IPS-18a (cell line): Measurements from ENCODE around the gene PTPN18.

Experiments
- H3K27ac ChIP-seq: one replicate; pipeline ENCODE4 v1.5.1; 2013; ENCODE audit warnings: low read length
- H3K27me3 ChIP-seq: one replicate; pipeline ENCODE4 v1.6.1; 2013; ENCODE audit warnings: mild to moderate bottlenecking, low read length; ENCODE audit not compliant: control insufficient read depth, insufficient read depth
- H3K36me3 ChIP-seq: one replicate; pipeline ENCODE4 v1.6.1; 2013; ENCODE audit warnings: low read depth, low read length; ENCODE audit not compliant: control insufficient read depth
- H3K4me1 ChIP-seq: one replicate; pipeline ENCODE4 v1.6.1; 2013; ENCODE audit warnings: low read depth, low read length; ENCODE audit not compliant: control insufficient read depth
- H3K4me3 ChIP-seq: one replicate; pipeline ENCODE4 v1.5.1; 2013; ENCODE audit warnings: low read length
- H3K9ac ChIP-seq: one replicate; pipeline ENCODE4 v1.6.1; 2013; ENCODE audit warnings: mild to moderate bottlenecking, low read length, moderate library complexity
- H3K9me3 ChIP-seq: one replicate; pipeline ENCODE4 v1.6.1; 2013; ENCODE audit warnings: low read depth, low read length; ENCODE audit not compliant: control insufficient read depth

The PTPN18 gene

GRCh38 chr2:130355578-130356431 is at the start of gene PTPN18:
PTPN18 (plus strand) TSS chr2:130356056; CDS start chr2:130356108, 52 bp downstream.
- Histone ChIP-seq H3K27ac (no peak within 1 kb of the TSS), H3K9me3 (no peaks in the 10 kb centered on the region), H3K36me3 (no peaks in the 10 kb centered on the region), H3K27me3 (peaks cover 31% of the 10 kb centered on the region), H3K9ac (no peak within 1 kb of the TSS), H3K4me1 (no peaks in the 10 kb centered on the region), H3K4me3 (peak within 1 kb of the TSS; percentile 64)

GRCh38 chr2:130307850-130308249 is 48.0 kb upstream of the PTPN18 start:
- Histone ChIP-seq H3K9me3 (no peaks in the 10 kb centered on the region), H3K36me3 (no peaks in the 10 kb centered on the region), H3K9ac (no peak overlapping the region), H3K27ac (no peak overlapping the region), H3K4me3 (no peak overlapping the region), H3K27me3 (no peaks in the 10 kb centered on the region), H3K4me1 (no peaks in the 10 kb centered on the region)

DNA sequence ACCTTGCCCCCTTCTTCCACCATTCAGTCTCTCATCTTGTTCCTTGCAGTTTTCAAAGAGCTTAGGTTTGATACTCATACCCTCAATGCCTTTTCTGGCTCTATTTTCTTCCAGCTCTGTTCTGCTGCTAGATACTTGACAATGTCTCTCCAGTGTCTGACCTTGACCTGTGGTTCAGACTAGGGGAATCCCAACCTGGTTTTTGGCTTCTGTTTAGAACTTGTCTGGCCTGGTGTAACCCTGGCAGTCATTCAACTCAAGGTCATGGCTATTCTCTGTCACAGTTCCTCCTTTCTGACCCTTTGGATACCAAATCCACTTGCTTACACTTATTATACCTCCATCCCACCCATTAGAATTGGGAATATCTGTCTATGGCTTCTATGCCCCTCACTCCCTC is 45.0 kb upstream of the PTPN18 start:
- Histone ChIP-seq H3K27ac (no peak overlapping the region), H3K36me3 (no peaks in the 10 kb centered on the region), H3K4me1 (no peaks in the 10 kb centered on the region), H3K9me3 (no peaks in the 10 kb centered on the region), H3K27me3 (no peaks in the 10 kb centered on the region), H3K9ac (no peak overlapping the region), H3K4me3 (no peak overlapping the region)

DNA sequence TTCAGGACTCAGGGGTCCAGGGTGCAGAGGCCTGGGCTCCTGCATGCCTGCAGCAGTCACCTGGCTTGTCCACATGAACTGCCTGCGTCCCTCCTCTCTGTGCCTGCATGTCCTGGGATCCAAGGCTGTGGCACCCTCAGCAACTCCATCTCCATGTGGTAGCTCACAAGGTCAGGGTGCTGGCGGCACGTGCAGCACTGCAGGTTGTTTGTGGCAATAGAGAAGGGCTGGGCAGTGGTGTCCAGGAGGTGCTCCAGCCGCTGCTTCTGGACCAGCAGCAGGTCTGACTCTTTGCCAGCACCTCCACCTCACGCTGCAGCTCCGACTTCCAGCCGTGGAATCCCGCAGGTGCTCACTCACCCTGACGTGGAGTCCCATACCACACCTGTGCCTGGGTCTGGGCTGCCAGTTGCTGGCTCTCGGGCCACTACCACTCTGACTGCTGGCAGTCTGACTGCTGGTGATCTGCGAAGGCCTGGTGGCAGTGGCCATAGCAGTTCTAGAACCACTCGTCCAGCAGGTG is 42.0 kb upstream of the PTPN18 start:
- Histone ChIP-seq H3K9me3 (no peaks in the 10 kb centered on the region), H3K36me3 (no peaks in the 10 kb centered on the region), H3K4me1 (no peaks in the 10 kb centered on the region), H3K27me3 (no peaks in the 10 kb centered on the region), H3K9ac (no peak overlapping the region), H3K4me3 (no peak overlapping the region), H3K27ac (no peak overlapping the region)

DNA sequence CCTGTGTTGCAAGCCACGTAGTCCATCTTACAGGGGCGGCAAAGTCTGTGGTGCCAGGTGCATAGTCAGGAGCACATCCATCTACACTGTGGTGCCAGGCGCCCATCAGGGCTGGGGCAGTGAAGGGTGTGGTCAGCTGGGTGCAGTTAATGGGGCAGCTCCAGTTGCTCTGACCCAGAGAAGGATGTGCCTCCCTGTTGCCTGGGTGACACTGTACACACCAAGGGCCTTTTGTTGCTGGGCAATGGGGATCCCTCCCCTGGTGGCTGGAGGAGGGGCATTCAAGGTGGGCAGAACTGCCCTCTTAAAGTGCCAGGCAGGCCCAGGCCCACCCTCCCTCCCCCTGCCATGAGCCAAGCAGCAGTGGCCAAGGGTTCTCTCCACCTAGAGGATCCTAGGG is 41.5 kb upstream of the PTPN18 start:
- H3K4me1 ChIP-seq: no peaks in the 10 kb centered on the region
- H3K9ac ChIP-seq: no peak overlapping the region
- H3K36me3 ChIP-seq: no peaks in the 10 kb centered on the region
- no peak overlapping the region for H3K4me3 ChIP-seq
- H3K9me3 ChIP-seq: no peaks in the 10 kb centered on the region
- no peak overlapping the region for H3K27ac ChIP-seq
- H3K27me3 ChIP-seq: no peaks in the 10 kb centered on the region

GRCh38 chr2:130316596-130316995 is 39.3 kb upstream of the PTPN18 start:
- H3K27me3 ChIP-seq: no peaks in the 10 kb centered on the region
- H3K36me3 ChIP-seq: no peaks in the 10 kb centered on the region
- no peak overlapping the region for H3K27ac ChIP-seq
- H3K4me3 ChIP-seq: no peak overlapping the region
- no peaks in the 10 kb centered on the region for H3K4me1 ChIP-seq
- H3K9ac ChIP-seq: no peak overlapping the region
- no peaks in the 10 kb centered on the region for H3K9me3 ChIP-seq

DNA sequence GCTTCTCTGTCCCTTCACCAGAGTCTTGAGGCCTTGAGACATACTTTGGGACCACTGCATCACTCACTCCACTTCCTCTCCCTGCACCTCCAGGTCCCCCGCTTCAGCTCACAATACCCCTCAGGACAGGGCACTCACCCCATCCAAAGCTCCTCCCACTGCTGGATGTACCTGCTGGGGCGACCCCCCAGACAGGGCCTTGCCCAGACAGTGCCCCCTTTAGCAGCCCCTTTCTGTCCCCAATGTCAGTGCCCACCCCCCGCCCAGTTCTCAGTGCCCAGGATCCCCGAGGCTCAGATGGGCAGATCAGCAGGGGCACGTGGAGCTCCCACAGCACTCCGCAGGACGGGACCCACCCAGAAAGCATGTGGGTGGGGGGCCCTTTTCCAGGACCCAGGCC is 37.0 kb upstream of the PTPN18 start:
- H3K4me3 ChIP-seq: no peak overlapping the region
- no peak overlapping the region for H3K9ac ChIP-seq
- no peak overlapping the region for H3K27ac ChIP-seq
- no peaks in the 10 kb centered on the region for H3K36me3 ChIP-seq
- no peaks in the 10 kb centered on the region for H3K9me3 ChIP-seq
- no peaks in the 10 kb centered on the region for H3K27me3 ChIP-seq
- no peaks in the 10 kb centered on the region for H3K4me1 ChIP-seq

- Histone ChIP-seq H3K36me3 (no peaks in the 10 kb centered on the region), H3K9ac (no peak overlapping the region), H3K4me1 (no peaks in the 10 kb centered on the region), H3K27ac (no peak overlapping the region), H3K4me3 (no peak overlapping the region), H3K27me3 (no peaks in the 10 kb centered on the region), H3K9me3 (no peaks in the 10 kb centered on the region)
Measured at GRCh38 chr2:130319536-130319935, 36.3 kb upstream of the PTPN18 start.

GRCh38 chr2:130327703-130328527 is 27.9 kb upstream of the PTPN18 start:
- Histone ChIP-seq H3K9me3 (no peaks in the 10 kb centered on the region), H3K4me1 (no peaks in the 10 kb centered on the region), H3K27me3 (peaks cover 4% of the 10 kb centered on the region), H3K27ac (no peak overlapping the region), H3K36me3 (no peaks in the 10 kb centered on the region), H3K4me3 (no peak overlapping the region), H3K9ac (no peak overlapping the region)

- no peak overlapping the region for H3K27ac ChIP-seq
- no peak overlapping the region for H3K4me3 ChIP-seq
- peaks cover 4% of the 10 kb centered on the region for H3K27me3 ChIP-seq
- no peaks in the 10 kb centered on the region for H3K4me1 ChIP-seq
- no peaks in the 10 kb centered on the region for H3K36me3 ChIP-seq
- H3K9me3 ChIP-seq: no peaks in the 10 kb centered on the region
- H3K9ac ChIP-seq: no peak overlapping the region
Measured at GRCh38 chr2:130328710-130329109, 27.1 kb upstream of the PTPN18 start.

- Histone ChIP-seq H3K27ac (no peak overlapping the region), H3K4me1 (no peaks in the 10 kb centered on the region), H3K9me3 (no peaks in the 10 kb centered on the region), H3K4me3 (peak overlapping the region; percentile 53), H3K27me3 (peaks cover 4% of the 10 kb centered on the region), H3K36me3 (no peaks in the 10 kb centered on the region), H3K9ac (no peak overlapping the region)
Measured at GRCh38 chr2:130332271-130333073, 23.4 kb upstream of the PTPN18 start.
